MCF 10A (cell line): ENCODE data around the gene GGA3. TPM values are rescaled to one million over a fixed set of nuclear protein-coding genes. Genes with fewer than 3 reads are reported as not detected.

Experiments
- BruUV-seq: library from RNA; stranded (reverse); fragments of 400-500 nt; replicated peaks from 2 replicates; lab custom pipeline; 2021; lab: Mats Ljungman, UMichigan
- CTCF ChIA-PET: fragments of 300-600 bp; sonication (Branson Sonifier 250); formaldehyde crosslinking; extraction: SDS; loops from one replicate; lab custom pipeline; 2021; ENCODE audit warnings: antibody characterized with exemption, inconsistent platforms; lab: Yijun Ruan, JAX
- POLR2A ChIA-PET: fragments of 300-600, 350-650 bp; sonication (Branson Sonifier 250); formaldehyde crosslinking; extraction: SDS; loops from one replicate; lab custom pipeline; 2020; ENCODE audit warnings: antibody characterized with exemption, inconsistent platforms; lab: Yijun Ruan, JAX
- DNase-seq: peaks from one replicate; pipeline ENCODE4 v3.0.0-alpha.2; 2018; ENCODE audit not compliant: unreplicated experiment
- H3K27ac Mint-ChIP-seq: one replicate; pipeline ENCODE4 v1.8.0; 2022; ENCODE audit warnings: mild to moderate bottlenecking, low read depth, mixed read lengths; ENCODE audit not compliant: unreplicated experiment
- H3K27me3 Mint-ChIP-seq: one replicate; pipeline ENCODE4 v1.8.0; 2022; ENCODE audit warnings: mixed read lengths; ENCODE audit not compliant: insufficient read depth, unreplicated experiment
- H3K36me3 Mint-ChIP-seq: one replicate; pipeline ENCODE4 v1.8.0; 2022; ENCODE audit warnings: mild to moderate bottlenecking, moderate library complexity, mixed read lengths; ENCODE audit not compliant: insufficient read depth, unreplicated experiment
- H3K4me1 Mint-ChIP-seq: one replicate; pipeline ENCODE4 v1.8.0; 2022; ENCODE audit warnings: mixed read lengths; ENCODE audit not compliant: insufficient read depth, unreplicated experiment
- H3K4me3 Mint-ChIP-seq: one replicate; pipeline ENCODE4 v1.8.0; 2022; ENCODE audit warnings: mild to moderate bottlenecking, moderate library complexity, mixed read lengths; ENCODE audit not compliant: unreplicated experiment
- H3K9me3 Mint-ChIP-seq: one replicate; pipeline ENCODE4 v1.8.0; 2022; ENCODE audit warnings: mixed read lengths; ENCODE audit not compliant: unreplicated experiment
- intact Hi-C: fragments of 100-400 bp; cut with micrococcal nuclease; formaldehyde crosslinking; loops from 2 replicates; pipeline ENCODE4 v1.14.1; 2022
- total RNA-seq: library from RNA; stranded (reverse); gene quantifications from 2 replicates; pipeline ENCODE4 v1.2.3, GENCODE V29; 2022
- TF ChIP-seq, protein P1 (sequence below): fragments of 200-600 bp; IDR thresholded peaks from one replicate; pipeline ENCODE4 v1.8.0; 2022; ENCODE audit warnings: antibody characterized with exemption, mild to moderate bottlenecking; ENCODE audit not compliant: unreplicated experiment

The GGA3 gene
- total RNA-seq, 1 experiment from 2014 or later: 32.7 TPM

DNA sequence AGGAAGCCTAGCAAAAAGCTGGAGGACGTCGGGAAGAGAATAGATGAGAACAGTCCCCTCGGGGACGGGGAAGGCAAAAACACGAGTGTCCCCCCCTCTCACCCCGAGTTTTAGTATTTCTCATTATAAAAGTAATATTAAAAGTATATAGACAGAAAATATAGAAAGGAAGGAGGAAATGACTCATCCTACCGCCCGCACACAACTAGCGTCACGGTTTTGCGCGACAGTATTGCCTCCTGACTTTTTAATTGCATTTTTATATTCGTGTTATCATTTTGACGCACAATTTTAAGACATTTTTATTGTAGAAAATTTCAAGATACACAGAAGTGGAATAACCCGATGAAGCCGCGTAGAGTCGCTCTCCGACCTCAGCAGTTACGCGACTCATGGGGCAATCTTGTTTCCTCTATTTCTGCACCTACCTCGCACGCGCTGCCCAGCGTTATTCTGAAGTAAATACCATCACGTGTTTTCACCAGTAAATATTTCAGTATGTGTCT, 28.5 kb upstream of the GGA3 start:
- H3K36me3 Mint-ChIP-seq: peaks cover 10% of the 10 kb centered on the region
- peaks cover 7% of the 10 kb centered on the region for H3K4me1 Mint-ChIP-seq
- POLR2A ChIA-PET: interaction anchor here (0.6 to 5.7 kb wide), 21 partner anchors 10 to 278 kb away, joined by 3 to 96 read pairs (median 6); partner anchors contain the start of genes GGA3, GRB2, LLGL2 and MIF4GD
- no peaks in the 10 kb centered on the region for H3K27me3 Mint-ChIP-seq
- intact Hi-C loops: loop anchor here (1.0 kb wide), 1 partner anchor 122 kb away; no protein-coding TSS in a partner anchor
- DNase-seq: peak; percentile 43
- peak overlapping the region; percentile 98 for H3K4me3 Mint-ChIP-seq
- peak overlapping the region; percentile 97 for H3K27ac Mint-ChIP-seq
- CTCF ChIA-PET: interaction anchor here (0.6 to 2.0 kb wide), 12 partner anchors 19 to 1878 kb away, joined by 3 to 13 read pairs (median 3); partner anchors contain the start of genes MIF4GD and TSEN54
- TF ChIP-seq, protein P1, sequence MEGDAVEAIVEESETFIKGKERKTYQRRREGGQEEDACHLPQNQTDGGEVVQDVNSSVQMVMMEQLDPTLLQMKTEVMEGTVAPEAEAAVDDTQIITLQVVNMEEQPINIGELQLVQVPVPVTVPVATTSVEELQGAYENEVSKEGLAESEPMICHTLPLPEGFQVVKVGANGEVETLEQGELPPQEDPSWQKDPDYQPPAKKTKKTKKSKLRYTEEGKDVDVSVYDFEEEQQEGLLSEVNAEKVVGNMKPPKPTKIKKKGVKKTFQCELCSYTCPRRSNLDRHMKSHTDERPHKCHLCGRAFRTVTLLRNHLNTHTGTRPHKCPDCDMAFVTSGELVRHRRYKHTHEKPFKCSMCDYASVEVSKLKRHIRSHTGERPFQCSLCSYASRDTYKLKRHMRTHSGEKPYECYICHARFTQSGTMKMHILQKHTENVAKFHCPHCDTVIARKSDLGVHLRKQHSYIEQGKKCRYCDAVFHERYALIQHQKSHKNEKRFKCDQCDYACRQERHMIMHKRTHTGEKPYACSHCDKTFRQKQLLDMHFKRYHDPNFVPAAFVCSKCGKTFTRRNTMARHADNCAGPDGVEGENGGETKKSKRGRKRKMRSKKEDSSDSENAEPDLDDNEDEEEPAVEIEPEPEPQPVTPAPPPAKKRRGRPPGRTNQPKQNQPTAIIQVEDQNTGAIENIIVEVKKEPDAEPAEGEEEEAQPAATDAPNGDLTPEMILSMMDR: no peak
- BruUV-seq: TSS peak; percentile 99
- no peaks in the 10 kb centered on the region for H3K9me3 Mint-ChIP-seq

DNA sequence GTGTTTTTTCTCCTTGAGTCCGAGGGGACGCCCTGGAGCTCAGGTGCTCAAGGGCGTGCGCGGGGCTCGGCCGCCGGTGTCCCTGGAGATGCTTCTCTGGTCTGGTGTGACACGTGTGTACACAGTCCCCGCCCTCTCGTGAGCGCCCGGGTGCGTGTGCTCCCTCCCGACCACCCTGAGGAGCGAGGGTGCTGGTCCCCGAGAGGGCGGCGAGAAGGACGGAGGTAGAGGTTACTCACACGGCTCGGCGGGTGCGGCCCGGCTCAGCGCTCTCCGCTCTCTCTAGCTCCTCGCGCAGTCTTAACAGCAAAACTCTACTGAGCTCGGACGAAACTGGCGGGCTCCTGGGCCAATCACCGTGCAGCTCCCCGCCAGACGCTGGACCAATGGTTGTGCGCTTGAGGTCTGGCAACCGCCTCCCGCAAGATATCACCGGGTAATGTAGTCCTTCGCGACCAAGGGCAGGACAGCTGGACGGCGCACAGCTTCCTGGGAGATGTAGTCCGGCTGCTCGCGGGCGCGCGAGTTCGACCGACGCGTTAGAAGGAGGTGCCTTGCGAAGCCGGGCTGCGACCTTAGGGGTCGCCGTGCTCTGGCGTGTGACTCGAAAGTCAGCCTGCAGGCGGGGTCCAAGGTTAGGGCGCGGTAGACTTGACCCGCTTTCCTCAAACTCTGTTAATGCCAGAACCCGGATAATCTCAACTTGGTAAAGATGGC, 27.9 kb upstream of the GGA3 start, which contains the start of gene SLC25A19:
Gene SLC25A19 (minus strand): TSS at position 319 of the 717 bp plus-strand sequence. CDS start 2,669 bp downstream, outside the sequence.
- intact Hi-C loops: loop anchor here (1.0 kb wide), 1 partner anchor 123 kb away; no protein-coding TSS in a partner anchor
- H3K27me3 Mint-ChIP-seq: no peaks in the 10 kb centered on the region
- H3K4me1 Mint-ChIP-seq: peaks cover 7% of the 10 kb centered on the region
- H3K36me3 Mint-ChIP-seq: peaks cover 14% of the 10 kb centered on the region
- H3K9me3 Mint-ChIP-seq: no peaks in the 10 kb centered on the region
- peak within 1 kb of the TSS; percentile 98 for H3K4me3 Mint-ChIP-seq
- H3K27ac Mint-ChIP-seq: peak within 1 kb of the TSS; percentile 97
- CTCF ChIA-PET: interaction anchor here (0.6 to 2.0 kb wide), 15 partner anchors 11 to 1878 kb away, joined by 3 to 13 read pairs (median 3); partner anchors contain the start of genes MIF4GD and TSEN54
- POLR2A ChIA-PET: interaction anchor here (0.6 to 5.7 kb wide), 23 partner anchors 9 to 277 kb away, joined by 3 to 96 read pairs (median 6); partner anchors contain the start of genes GGA3, GRB2, LLGL2 and MIF4GD
- BruUV-seq: no TSS peak
- DNase-seq: peak; percentile 98
- TF ChIP-seq, protein P1: no peak

DNA sequence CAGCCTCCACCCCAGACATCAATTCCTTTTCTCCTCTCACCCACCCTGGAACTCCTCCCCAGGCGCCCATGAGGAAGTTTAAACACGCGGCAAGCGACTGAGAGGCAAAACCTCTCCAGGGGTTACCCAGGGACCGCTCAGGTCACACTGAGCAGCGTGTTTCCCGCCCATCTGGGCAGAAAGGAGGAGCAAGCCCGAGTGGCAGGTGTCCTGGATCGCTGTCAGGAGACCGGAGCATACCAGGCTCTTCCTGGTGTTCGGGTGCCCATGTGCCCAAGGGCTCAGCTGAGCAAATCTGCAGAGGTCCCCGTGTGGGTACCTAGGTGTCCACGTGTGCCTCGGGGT, 27.3 kb upstream of the GGA3 start:
- CTCF ChIA-PET: interaction anchor here (0.6 to 2.0 kb wide), 10 partner anchors 10 to 457 kb away, joined by 3 to 13 read pairs (median 4); partner anchors contain the start of genes MIF4GD and TSEN54
- BruUV-seq: no TSS peak
- Mint-ChIP-seq H3K4me3 (peak overlapping the region; percentile 98), H3K4me1 (peaks cover 7% of the 10 kb centered on the region), H3K27me3 (no peaks in the 10 kb centered on the region), H3K36me3 (peaks cover 19% of the 10 kb centered on the region), H3K9me3 (no peaks in the 10 kb centered on the region), H3K27ac (peak overlapping the region; percentile 97)
- POLR2A ChIA-PET: interaction anchor here (0.6 to 5.7 kb wide), 21 partner anchors 9 to 276 kb away, joined by 3 to 96 read pairs (median 6); partner anchors contain the start of genes GGA3, GRB2, LLGL2 and MIF4GD
- TF ChIP-seq, protein P1: no peak
- intact Hi-C loops: loop anchor here (1.0 kb wide), 1 partner anchor 124 kb away; no protein-coding TSS in a partner anchor
- DNase-seq: peak; percentile 51
